A673 (cell line): Measurements from ENCODE around the gene MDM1. TPM values are rescaled to one million over a fixed set of nuclear protein-coding genes. Genes with fewer than 3 reads are reported as not detected.

ENCODE experiments used
- BruUV-seq: library from RNA; stranded (reverse); fragments of 400-500 nt; replicated peaks from 2 replicates; lab custom pipeline; 2021; lab: Mats Ljungman, UMichigan
- CTCF ChIA-PET: fragments of 300-600 bp; sonication (Branson Sonifier 250); formaldehyde crosslinking; loops from one replicate; lab custom pipeline; 2022; ENCODE audit warnings: antibody characterized with exemption; lab: Charles Lee
- POLR2A ChIA-PET: fragments of 300-600 bp; sonication (Branson Sonifier 250); formaldehyde crosslinking; loops from one replicate; lab custom pipeline; 2022; ENCODE audit warnings: antibody characterized with exemption; ENCODE audit not compliant: low non-redundant PET; lab: Charles Lee
- DNase-seq: peaks from one replicate; pipeline ENCODE4 v3.0.0-alpha.2; 2015; ENCODE audit warnings: low spot score
- H3K27ac ChIP-seq: fragments of 200-600 bp; sonication (generic); 2 replicates; pipeline ENCODE4 v1.5.1; 2016; ENCODE audit warnings: mixed run types, low read depth, mild to moderate bottlenecking, mixed read lengths, antibody characterized with exemption, low read length; ENCODE audit not compliant: poor library complexity, severe bottlenecking
- H3K27me3 ChIP-seq: fragments of 200-600 bp; sonication (generic); replicated peaks from 2 replicates; pipeline ENCODE4 v1.6.1; 2017; ENCODE audit warnings: mixed run types, low read depth, mild to moderate bottlenecking, mixed read lengths, antibody characterized with exemption, low read length; ENCODE audit not compliant: insufficient read depth, poor library complexity
- H3K36me3 ChIP-seq: fragments of 200-600 bp; sonication (generic); 2 replicates; pipeline ENCODE4 v1.6.1; 2016; ENCODE audit warnings: mixed run types, mild to moderate bottlenecking, mixed read lengths, antibody characterized with exemption, low read length; ENCODE audit not compliant: insufficient read depth, poor library complexity, severe bottlenecking
- H3K4me1 ChIP-seq: fragments of 200-600 bp; sonication (generic); 2 replicates; pipeline ENCODE4 v1.6.1; 2017; ENCODE audit warnings: mixed run types, mild to moderate bottlenecking, mixed read lengths, antibody characterized with exemption, low read length; ENCODE audit not compliant: insufficient read depth, poor library complexity, severe bottlenecking
- H3K4me3 ChIP-seq: fragments of 200-600 bp; sonication (generic); 2 replicates; pipeline ENCODE4 v1.5.1; 2016; ENCODE audit warnings: low read depth, mixed run types, mild to moderate bottlenecking, mixed read lengths, low read length; ENCODE audit not compliant: poor library complexity, severe bottlenecking
- H3K9me3 ChIP-seq: fragments of 200-600 bp; sonication (generic); 2 replicates; pipeline ENCODE4 v1.6.1; 2016; ENCODE audit warnings: mixed run types, low read depth, mild to moderate bottlenecking, mixed read lengths, antibody characterized with exemption, low read length; ENCODE audit not compliant: poor library complexity, severe bottlenecking
- EZH2 ChIP-seq: fragments of 200-600 bp; sonication (generic); IDR thresholded peaks from 2 replicates; pipeline ENCODE4 v1.6.1; 2017; ENCODE audit warnings: borderline replicate concordance, low read depth, mild to moderate bottlenecking, mixed read lengths, antibody characterized with exemption, low read length; ENCODE audit not compliant: poor library complexity, severe bottlenecking
- intact Hi-C: fragments of 100-400 bp; cut with micrococcal nuclease; formaldehyde crosslinking; loops from one replicate; pipeline ENCODE4 v1.10.0; 2022; ENCODE audit not compliant: unreplicated experiment
- total RNA-seq: library from RNA; stranded (reverse); gene quantifications from 2 replicates; pipeline ENCODE4 v1.2.3, GENCODE V29; 2021
- TF ChIP-seq, protein P1 (sequence below): fragments of 300-800, 200-600 bp; sonication (generic); conservative IDR thresholded peaks from 2 replicates; pipeline ENCODE4 v1.5.1; 2017; ENCODE audit warnings: low read depth, mild to moderate bottlenecking, antibody characterized with exemption, low read length, moderate library complexity, mixed read lengths

The MDM1 gene
- total RNA-seq, 1 experiment from 2014 or later, result 18.6 TPM

GRCh38 chr12:68340404-68341270, 8.5 kb upstream of the MDM1 start:
- peaks cover 24% of the 10 kb centered on the region for H3K27me3 ChIP-seq
- ChIA-PET POLR2A (no interaction called here), CTCF (no interaction called here)
- H3K4me3 ChIP-seq, result no peak overlapping the region
- intact Hi-C loops, result no loop called here
- H3K4me1 ChIP-seq, result no peaks in the 10 kb centered on the region
- no TSS peak for BruUV-seq
- H3K36me3 ChIP-seq, result no peaks in the 10 kb centered on the region
- no peak for DNase-seq
- no peaks in the 10 kb centered on the region for H3K9me3 ChIP-seq
- H3K27ac ChIP-seq, result no peak overlapping the region
- TF ChIP-seq EZH2, result no peak
- TF ChIP-seq, protein P1, sequence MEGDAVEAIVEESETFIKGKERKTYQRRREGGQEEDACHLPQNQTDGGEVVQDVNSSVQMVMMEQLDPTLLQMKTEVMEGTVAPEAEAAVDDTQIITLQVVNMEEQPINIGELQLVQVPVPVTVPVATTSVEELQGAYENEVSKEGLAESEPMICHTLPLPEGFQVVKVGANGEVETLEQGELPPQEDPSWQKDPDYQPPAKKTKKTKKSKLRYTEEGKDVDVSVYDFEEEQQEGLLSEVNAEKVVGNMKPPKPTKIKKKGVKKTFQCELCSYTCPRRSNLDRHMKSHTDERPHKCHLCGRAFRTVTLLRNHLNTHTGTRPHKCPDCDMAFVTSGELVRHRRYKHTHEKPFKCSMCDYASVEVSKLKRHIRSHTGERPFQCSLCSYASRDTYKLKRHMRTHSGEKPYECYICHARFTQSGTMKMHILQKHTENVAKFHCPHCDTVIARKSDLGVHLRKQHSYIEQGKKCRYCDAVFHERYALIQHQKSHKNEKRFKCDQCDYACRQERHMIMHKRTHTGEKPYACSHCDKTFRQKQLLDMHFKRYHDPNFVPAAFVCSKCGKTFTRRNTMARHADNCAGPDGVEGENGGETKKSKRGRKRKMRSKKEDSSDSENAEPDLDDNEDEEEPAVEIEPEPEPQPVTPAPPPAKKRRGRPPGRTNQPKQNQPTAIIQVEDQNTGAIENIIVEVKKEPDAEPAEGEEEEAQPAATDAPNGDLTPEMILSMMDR, result no peak

- Histone ChIP-seq H3K4me3 (no peak overlapping the region), H3K27me3 (peaks cover 7% of the 10 kb centered on the region), H3K4me1 (no peaks in the 10 kb centered on the region), H3K36me3 (no peaks in the 10 kb centered on the region), H3K27ac (no peak overlapping the region), H3K9me3 (no peaks in the 10 kb centered on the region)
- intact Hi-C loops, result no loop called here
- no TSS peak for BruUV-seq
- DNase-seq, result peak; percentile 37
- TF ChIP-seq, protein P1, result no peak
- no peak for TF ChIP-seq EZH2
- ChIA-PET CTCF (no interaction called here), POLR2A (no interaction called here)
These were observed 4.7 kb upstream of the MDM1 start for GRCh38 chr12:68336889-68337303.

GRCh38 chr12:68335462-68335861, 3.3 kb upstream of the MDM1 start:
- H3K27ac ChIP-seq, result no peak overlapping the region
- no peaks in the 10 kb centered on the region for H3K4me1 ChIP-seq
- CTCF ChIA-PET, result no interaction called here
- POLR2A ChIA-PET, result no interaction called here
- H3K4me3 ChIP-seq, result no peak overlapping the region
- intact Hi-C loops, result no loop called here
- TF ChIP-seq, protein P1, result no peak
- no peak for TF ChIP-seq EZH2
- no TSS peak for BruUV-seq
- DNase-seq, result no peak
- H3K36me3 ChIP-seq, result no peaks in the 10 kb centered on the region
- no peaks in the 10 kb centered on the region for H3K9me3 ChIP-seq
- H3K27me3 ChIP-seq, result no peaks in the 10 kb centered on the region
